HG02610 (cell line): ENCODE measurements around the gene PANX2.

ENCODE experiments used
- ATAC-seq: cut with Tn5 transposase; IDR thresholded peaks from one replicate; pipeline ENCODE4 v1.9.1; 2021; ENCODE audit warnings: mild to moderate bottlenecking, moderate library complexity; ENCODE audit not compliant: unreplicated experiment

PANX2 gene

DNA sequence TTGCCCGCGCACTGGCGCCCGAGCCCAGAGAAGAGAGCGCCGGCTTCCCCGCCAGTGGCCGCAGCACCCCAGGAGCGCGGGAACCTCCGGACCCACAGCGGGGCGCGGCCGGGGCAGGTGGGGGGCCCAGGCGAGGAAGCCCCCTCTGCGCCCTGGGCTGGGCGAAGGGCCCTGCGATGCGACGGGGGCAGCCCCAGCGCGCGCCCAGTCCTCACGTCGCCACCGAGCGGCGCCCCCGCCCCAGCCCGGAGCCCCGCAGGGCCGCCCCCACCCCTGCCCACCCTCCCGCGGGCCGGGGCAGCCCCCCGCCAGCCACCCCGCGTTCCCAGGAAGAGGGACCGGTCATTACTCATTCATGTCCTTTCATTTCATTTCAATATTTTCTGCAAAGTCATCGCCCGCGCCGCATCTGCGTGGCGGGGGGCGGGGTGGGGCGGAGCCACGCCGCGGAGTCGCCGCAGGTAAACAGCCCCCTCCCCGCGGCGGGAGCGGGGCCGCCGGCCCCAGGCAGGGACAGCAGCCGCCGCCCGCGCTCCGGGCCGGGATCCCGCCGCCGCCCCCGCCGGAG lies 673 bp upstream of the PANX2 start:
- no peak for ATAC-seq

DNA sequence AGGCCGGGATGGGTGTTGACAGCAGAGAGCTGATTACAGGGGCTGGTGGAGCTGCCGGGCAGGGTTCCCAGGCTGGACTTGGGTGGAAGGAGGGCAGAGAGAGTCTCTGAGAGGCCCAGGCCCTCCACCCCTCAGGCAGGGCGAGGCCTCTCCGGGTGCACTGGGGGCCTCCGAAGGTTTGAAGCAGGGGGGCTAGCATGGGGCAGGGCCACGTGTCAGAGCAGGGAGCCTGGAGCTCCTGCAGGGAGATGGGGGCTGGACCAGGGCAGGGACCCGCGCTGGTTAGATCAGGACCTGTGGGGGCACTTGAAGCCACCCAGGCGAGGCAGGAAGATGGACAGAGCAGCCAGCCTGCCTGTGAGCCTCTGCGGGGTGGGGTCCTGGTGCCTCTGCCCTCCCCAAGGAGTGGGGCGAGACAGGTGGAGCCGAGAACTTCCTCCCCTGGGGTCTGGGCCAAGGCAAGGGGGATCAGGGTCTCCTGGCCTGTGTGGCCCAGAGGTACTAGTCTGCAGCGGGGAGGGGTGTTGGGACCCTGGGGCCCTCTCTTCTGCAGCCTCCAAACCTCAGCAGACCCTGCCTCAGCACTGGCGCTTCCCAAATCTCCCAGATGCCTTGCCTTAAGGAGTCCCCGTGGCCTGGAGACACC lies 911 bp downstream of the PANX2 start:
- ATAC-seq: no peak

DNA sequence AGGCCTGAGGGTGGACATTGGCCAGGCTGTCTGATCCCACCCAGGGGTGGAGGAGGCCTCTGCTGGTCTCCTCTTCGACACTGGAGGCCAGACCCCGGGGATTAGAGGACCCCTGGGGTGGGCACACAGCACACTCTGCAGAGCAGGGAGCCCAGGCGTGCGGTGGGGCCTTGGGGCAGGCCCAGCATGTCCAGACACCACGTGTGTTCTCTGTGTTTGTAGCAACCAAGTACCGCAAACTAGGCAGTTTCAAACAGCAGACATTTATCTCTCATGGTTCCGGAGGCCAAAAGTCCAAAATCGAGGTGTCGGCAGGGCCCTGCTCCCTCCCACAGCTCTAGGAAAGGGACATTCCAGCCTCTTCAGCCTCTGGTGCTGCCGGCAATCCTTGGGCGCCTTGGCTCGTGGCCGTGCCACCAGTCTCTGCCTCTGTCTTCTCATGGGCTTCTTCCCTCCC lies 1.5 kb downstream of the PANX2 start:
- ATAC-seq: no peak

DNA sequence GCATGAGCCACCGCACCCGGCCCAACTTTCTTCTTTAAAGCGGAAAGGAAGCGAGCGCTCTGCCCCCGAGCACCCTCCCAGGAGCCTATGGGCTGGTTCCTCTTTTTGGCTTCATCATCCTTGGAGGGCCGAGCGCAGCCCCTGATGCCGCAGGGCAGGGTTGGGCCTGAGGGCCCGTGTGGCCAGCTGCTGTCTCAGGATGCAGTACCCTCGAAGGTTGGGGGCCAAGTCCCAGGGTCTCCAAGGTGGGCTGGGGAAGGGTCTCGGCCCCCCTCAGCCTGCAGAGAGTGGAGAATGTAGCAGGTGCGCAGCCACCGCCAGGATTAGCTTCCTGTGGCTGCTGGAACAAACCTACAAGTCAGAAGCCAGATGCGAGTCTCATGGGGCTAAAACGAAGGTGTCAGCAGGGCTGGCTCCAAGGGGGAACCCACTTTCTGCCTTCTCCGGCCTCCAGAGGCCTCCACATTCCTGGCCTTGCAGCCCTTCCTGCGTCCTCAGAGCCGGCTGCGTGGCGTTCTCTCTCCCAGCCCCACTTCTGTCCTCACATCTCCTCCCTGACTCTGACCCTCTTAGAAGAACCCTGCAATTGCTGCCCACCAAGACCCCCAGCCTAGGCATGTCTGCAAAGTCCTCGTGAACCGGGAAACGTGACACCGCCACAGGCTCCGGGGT lies 2.9 kb downstream of the PANX2 start:
- ATAC-seq: no peak

DNA sequence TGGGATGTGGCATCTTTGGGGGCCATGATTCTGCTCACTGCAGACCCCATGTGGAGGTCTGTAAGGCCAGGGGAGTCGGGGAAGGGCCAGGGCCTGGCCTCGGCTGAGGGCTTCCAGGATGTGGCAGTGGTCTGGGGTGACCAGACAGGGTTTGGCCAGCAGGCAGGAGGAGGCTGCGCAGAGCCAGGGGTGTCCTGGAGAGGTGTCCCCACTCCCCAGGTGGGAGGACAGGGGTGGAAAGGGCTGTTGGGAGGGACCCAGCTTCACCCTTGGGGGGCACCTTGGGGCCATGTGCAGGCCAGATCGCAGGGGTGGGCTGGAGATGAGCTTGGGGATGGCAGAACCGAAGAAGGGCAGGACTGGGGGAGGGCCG lies 3.4 kb downstream of the PANX2 start:
- no peak for ATAC-seq

DNA sequence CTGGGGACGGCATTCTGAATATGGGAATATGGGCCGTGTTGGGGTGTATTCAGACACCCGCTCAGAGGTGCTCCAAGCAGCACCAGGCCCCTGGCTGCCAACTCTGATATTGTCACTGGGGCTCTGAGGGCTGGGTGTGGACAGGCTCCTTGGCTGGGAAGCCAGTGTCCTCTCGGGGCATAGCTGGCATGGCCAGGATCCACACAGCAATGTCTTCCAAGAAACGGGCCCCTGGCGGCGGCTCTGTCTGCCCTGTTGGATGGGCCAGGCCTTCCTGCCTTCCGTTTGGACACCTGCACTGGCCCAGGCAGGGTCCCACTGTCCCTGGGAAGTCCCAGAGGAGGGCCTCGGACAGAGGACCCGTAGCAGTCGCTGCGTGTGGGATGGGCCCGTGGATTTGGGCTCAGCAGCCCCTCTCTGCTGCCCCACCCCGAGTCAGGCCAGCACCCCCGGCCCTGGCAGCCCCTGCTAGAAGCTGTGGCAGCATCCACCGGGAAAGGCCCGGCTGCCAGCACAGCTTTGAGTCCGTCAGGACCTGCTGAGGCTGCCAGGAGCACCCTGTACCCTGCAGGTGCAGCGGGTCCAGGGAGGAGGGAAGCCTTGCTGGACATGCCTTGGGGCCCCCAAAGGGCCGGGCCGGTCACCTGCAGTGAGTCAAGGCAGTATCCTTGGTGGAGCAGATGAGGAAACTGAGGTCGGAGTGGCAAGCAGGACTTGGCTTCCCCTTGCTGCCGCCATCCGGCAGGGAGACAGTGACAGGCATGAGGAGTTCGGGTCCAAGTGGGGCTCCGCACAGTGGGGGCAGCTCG lies 4.1 kb downstream of the PANX2 start:
- no peak for ATAC-seq

DNA sequence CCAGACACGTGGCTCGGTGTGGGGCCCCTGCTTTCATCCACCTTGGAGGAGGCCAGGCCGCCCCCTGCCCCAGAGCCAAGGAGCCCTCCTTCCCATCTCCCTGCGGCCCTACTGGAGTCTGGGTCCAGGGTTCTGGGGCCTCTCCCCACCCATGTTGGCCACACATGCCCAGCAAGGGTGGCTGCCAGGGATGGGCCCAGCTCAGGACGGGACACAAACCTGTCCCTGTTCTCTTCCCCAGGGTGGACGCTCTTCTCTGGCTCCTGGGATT lies 4.6 kb downstream of the PANX2 start:
- ATAC-seq: no peak

DNA sequence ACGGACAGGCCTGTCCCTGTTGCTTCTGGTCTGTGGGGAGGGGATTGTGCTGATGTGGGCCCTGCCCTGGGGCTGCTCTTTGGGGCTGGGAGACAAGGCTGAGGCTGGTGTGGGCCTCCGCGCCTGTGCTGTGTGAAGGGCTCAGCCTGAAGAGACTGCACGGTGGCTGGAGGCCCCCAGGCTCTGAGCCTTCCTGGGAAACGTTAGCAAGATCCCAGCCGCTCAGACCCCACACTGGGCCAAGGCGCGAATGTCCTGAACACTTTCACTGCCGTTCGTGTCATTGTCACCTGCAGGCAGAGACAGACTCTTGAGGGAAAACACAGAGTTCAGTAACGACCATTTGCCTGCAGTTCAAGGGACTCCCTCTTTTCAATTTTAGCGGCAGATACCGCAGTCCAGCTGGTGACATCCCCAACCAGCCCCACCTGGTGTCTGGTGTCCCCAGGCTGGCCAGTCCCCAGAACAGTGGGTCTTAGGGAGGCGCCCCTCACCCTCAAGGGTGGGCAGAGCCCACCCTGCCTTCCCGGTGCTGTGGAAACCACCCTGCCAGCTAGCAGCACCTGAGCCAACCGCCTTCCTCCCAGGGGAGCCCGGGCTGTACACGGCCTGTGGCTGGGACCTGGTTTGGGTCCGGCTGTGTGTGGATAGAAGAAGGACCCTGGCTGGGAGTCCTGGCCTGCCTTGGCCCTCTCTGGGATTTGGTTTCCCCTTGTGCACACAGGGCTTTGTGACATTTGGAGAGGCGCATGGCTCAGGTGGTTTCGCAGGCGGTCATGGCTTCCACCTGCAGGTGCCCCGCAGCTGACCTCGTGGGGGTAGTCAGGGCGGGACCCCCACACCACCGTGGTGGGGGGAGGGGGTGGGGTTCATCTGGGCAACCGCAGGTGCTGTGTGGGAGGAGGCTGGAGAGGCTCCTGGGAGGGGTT lies 5.7 kb downstream of the PANX2 start:
- ATAC-seq: no peak

DNA sequence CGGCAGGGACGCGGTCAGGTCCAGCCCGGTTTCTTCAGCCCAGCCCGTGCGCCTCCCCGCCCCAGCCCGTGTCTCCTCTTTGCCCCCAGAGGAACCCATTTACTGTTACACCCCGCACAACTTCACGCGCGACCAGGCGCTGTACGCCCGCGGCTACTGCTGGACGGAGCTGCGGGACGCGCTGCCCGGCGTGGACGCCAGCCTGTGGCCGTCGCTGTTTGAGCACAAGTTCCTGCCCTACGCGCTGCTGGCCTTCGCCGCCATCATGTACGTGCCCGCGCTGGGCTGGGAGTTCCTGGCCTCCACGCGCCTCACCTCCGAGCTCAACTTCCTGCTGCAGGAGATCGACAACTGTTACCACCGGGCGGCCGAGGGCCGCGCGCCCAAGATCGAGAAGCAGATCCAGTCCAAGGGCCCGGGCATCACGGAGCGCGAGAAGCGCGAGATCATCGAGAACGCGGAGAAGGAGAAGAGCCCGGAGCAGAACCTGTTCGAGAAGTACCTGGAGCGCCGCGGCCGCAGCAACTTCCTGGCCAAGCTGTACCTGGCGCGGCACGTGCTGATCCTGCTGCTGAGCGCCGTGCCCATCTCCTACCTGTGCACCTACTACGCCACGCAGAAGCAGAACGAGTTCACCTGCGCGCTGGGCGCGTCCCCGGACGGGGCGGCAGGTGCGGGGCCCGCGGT lies 6.5 kb downstream of the PANX2 start:
- ATAC-seq: no peak

DNA sequence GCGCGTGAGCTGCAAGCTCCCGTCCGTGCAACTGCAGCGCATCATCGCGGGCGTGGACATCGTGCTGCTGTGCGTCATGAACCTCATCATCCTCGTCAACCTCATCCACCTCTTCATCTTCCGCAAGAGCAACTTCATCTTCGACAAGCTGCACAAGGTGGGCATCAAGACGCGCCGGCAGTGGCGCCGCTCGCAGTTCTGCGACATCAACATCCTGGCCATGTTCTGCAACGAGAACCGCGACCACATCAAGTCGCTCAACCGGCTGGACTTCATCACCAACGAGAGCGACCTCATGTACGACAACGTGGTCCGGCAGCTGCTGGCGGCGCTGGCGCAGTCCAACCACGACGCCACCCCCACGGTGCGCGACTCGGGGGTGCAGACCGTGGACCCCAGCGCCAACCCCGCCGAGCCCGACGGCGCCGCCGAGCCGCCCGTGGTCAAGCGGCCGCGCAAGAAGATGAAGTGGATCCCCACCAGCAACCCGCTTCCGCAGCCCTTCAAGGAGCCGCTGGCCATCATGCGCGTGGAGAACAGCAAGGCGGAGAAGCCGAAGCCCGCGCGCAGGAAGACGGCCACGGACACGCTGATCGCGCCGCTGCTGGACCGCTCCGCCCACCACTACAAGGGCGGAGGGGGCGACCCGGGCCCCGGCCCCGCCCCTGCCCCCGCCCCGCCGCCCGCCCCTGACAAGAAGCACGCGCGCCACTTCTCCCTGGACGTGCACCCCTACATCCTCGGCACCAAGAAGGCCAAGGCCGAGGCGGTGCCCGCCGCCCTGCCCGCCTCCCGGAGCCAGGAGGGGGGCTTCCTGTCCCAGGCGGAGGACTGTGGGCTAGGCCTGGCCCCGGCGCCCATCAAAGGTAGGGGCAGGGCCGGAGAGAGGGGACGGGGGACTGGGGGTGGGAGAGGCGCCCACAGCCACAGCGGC lies 7.3 kb downstream of the PANX2 start:
- ATAC-seq: no peak

DNA sequence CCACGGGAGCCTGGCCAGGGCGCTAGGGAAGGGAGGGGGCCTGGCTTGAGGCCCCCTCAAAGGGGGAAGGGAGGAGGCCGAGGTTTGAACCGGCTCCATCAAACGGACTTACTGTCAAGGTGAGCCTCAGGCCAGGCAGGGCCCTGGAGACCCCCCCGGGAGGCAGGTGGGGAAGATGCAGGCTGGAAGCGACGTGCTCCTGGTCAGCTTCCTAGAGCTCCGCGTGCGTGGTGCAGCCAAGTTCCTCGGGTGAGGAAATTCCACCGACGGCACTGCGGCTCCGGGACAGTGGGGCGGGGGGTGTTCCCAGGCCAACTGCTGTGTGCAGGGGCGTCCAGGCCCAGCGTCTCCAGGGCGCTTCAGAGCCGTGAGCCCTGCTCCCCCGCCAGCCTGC lies 7.9 kb downstream of the PANX2 start:
- ATAC-seq: no peak

DNA sequence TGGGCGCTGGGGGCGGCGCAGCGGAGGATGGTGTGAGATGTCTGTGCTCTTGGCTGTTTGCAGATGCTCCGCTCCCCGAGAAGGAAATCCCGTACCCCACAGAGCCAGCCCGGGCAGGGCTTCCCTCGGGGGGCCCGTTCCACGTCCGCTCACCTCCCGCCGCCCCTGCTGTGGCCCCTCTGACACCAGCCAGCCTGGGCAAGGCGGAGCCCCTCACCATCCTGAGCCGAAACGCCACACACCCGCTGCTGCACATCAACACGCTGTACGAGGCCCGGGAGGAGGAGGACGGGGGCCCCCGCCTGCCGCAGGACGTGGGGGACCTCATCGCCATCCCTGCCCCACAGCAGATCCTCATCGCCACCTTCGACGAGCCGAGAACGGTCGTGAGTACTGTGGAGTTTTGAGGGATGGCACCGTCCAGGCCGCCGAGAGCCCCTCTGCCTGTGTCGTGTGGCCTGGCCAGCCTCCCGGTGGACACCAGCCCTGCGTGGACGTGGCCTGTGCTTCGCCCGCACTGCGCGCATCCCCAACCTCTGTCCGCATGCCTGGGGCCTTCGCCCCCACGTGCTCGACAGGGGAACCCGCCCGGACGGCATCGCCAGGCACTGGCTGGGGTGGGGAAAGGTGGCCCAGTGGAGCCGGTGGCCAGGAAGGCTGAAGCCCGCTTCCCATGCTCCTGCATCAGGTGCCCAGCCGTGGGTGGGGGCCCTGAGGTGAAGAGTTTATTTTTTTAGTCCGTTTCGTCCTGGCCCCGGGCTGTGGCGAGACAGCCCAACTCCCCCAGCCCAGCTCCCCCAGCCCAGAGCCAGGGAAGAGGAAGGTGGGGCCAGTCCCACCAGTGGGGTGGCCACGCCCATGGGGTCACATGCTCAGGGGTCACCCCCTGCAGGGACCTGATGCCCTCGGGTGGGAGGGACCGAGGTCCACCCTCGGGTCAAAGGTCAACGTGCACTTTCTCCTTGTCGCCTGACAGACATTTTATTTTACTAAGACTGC lies 8.6 kb downstream of the PANX2 start:
- ATAC-seq: no peak

DNA sequence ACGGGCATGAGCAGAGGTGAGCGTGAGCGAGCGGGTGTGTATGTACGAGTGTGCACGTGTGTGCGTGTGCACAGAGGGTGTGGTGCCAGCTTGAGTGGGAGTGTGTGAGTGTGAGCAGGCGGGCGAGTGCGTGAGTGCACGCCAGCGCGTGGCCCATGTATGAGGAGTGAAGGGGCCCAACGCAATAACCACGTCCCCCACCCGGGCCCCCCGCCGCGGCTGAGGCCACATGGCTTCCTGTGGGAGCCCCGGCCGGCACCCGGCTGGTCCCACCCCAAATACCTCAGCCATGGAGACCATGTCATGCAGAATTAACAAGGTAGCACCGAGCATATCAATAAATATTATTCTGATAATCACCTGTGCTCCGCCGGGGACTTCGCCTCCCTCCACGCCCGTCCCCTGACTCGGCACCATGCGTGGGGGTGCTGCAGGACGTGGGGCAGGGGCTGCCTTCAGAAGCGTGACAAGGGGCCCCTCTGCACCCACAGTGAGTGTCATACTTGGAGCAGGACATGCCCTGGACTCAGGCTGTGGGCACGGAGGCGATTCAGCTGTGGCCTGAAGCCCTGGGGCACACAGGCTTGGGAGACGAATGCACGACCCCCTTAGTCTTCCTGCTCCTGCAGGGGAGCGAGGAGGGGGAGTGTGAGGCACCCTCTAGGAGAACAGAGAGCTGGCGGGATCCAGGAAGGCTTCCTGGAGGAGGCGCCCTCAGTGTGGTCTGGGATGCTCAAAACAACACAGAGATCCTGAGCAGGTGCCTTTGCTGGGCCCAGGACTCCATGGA lies 9.6 kb downstream of the PANX2 start:
- ATAC-seq: no peak

DNA sequence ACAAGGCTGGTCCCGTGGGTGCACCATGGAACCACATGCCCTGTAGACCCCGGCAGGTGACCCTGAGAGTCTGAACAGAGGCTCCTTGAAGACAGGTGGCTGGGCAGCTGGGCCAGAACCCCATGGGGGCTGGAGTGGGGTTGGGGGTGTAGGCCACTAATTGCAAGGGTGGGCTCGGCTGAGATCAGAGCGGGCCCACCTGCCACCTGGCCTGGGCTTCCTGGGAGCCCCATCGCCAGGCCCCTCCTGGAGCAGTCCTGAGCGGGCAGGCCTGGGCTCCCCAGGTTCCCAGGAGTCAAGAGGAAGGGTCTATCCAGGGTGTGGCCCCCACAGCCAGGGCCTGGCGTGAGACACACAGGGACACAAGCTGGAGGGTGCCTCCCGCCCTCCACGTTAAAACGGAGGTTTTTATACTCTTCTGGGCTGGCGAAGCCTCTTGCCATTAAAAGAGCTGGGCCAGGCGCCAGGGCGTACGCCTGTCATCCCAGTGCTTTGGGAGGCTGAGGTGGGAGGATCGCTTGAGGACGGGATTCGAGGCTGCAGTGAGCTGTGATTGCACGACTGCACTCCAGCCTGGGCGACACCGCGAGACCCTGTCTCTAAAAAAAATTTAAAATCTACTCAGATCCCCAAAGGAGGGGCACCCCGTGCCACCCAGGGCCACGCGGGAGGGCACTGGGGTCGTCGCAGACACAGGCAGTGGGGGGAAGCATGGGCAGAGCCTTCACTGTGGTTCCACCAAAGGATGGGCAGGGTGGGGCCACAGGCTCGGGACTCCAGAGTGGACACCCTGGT lies 10.4 kb downstream of the PANX2 start:
- no peak for ATAC-seq

DNA sequence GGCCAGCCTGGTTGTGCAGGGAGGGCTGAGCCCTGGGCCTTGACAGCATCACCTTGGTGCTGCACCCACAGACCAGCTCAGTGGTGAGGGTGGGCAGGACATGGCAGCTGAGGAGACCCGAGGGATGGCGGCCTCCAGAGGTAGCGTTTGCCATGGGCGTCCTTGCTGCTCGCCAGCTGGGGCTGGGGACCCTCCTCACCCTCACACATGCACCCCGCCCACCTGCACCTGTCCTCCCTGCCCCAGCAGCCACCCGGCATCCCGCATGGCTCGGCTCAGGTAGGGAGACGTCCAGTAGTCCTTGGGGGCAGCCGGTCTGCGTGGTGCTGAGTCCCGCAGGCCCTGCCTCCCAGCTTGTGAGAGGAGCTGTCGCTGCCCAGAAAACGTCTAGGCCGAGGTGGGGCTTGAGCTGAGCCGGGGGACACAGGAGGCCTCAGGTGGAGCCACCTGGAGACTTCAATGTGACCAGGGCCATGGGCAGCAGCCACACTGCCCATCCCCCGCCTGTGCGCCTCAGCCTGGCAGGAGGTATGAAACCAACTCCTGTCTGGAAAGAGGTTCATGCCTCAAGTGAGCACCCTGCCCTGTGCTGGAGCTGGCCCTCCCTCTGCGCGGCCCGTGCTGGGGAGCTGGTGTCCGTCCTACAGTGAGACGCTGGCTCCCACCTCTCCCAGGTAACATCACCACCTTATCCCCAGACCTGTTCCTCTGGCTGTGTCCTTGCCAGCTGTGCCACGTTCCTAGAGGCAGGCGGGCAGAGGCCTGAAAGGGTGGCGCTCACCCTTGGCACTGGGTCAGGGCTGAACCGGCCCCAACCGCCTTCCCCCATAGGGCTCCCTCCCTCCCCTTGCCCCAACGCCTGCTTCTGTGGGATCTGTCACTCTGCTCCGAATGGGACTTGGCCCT lies 11.9 kb downstream of the PANX2 start:
- ATAC-seq: no peak
